ENCODE data around the gene HAPLN3.
A peak's percentile ranks its signal among the peaks of the same experiment; 100 is the strongest.

The HAPLN3 gene

GRCh38 chr15:88860212-88860611 is 35.1 kb downstream of the HAPLN3 start:
- no peak for DNase-seq (ENCODE audit: low spot score)

GRCh38 chr15:88859550-88859949 is 35.8 kb downstream of the HAPLN3 start:
- no peak for DNase-seq (ENCODE audit: low spot score)

- no peak for DNase-seq (ENCODE audit: low spot score)
Measured at GRCh38 chr15:88858934-88859333, 36.4 kb downstream of the HAPLN3 start.

- DNase-seq (ENCODE audit: low spot score) = no peak
Measured at GRCh38 chr15:88852476-88852875, 42.9 kb downstream of the HAPLN3 start.

- DNase-seq (ENCODE audit: low spot score) = no peak
Measured at GRCh38 chr15:88849376-88850072, 45.8 kb downstream of the HAPLN3 start.

- no peak for DNase-seq (ENCODE audit: low spot score)
Measured at GRCh38 chr15:88848203-88848602, 47.1 kb downstream of the HAPLN3 start.

GRCh38 chr15:88847144-88847543 is 48.2 kb downstream of the HAPLN3 start:
- no peak for DNase-seq (ENCODE audit: low spot score)

GRCh38 chr15:88845616-88846015 is 49.7 kb downstream of the HAPLN3 start:
- DNase-seq (ENCODE audit: low spot score) = no peak

- no peak for DNase-seq (ENCODE audit: low spot score)
Measured at GRCh38 chr15:88844749-88845386, 50.5 kb downstream of the HAPLN3 start.

- DNase-seq (ENCODE audit: low spot score) = no peak
Measured at GRCh38 chr15:88843334-88843733, 52.0 kb downstream of the HAPLN3 start.

- DNase-seq (ENCODE audit: low spot score) = no peak
Measured at GRCh38 chr15:88842156-88842555, 53.2 kb downstream of the HAPLN3 start.

- no peak for DNase-seq (ENCODE audit: low spot score)
Measured at GRCh38 chr15:88841236-88841635, 54.1 kb downstream of the HAPLN3 start.

GRCh38 chr15:88839961-88840360 is 55.4 kb downstream of the HAPLN3 start:
- no peak for DNase-seq (ENCODE audit: low spot score)

GRCh38 chr15:88839146-88839545 is 56.2 kb downstream of the HAPLN3 start:
- DNase-seq (ENCODE audit: low spot score) = no peak

GRCh38 chr15:88838667-88839066 is 56.7 kb downstream of the HAPLN3 start:
- DNase-seq (ENCODE audit: low spot score) = no peak

- DNase-seq (ENCODE audit: low spot score) = no peak
Measured at GRCh38 chr15:88835646-88836045, 59.7 kb downstream of the HAPLN3 start.

GRCh38 chr15:88835119-88835518 is 60.2 kb downstream of the HAPLN3 start:
- no peak for DNase-seq (ENCODE audit: low spot score)

- DNase-seq (ENCODE audit: low spot score) = peak; percentile 17
Measured at GRCh38 chr15:88834211-88834812, 61.0 kb downstream of the HAPLN3 start.

- DNase-seq (ENCODE audit: low spot score) = no peak
Measured at GRCh38 chr15:88833731-88834100, 61.6 kb downstream of the HAPLN3 start.

- DNase-seq (ENCODE audit: low spot score) = no peak
Measured at GRCh38 chr15:88832820-88833730, 62.3 kb downstream of the HAPLN3 start.

GRCh38 chr15:88830016-88830415 is 65.3 kb downstream of the HAPLN3 start:
- DNase-seq (ENCODE audit: low spot score) = no peak

GRCh38 chr15:88828791-88829190 is 66.6 kb downstream of the HAPLN3 start:
- DNase-seq (ENCODE audit: low spot score) = no peak
